Measurements from ENCODE around the gene SLC32A1.

SLC32A1 gene

DNA sequence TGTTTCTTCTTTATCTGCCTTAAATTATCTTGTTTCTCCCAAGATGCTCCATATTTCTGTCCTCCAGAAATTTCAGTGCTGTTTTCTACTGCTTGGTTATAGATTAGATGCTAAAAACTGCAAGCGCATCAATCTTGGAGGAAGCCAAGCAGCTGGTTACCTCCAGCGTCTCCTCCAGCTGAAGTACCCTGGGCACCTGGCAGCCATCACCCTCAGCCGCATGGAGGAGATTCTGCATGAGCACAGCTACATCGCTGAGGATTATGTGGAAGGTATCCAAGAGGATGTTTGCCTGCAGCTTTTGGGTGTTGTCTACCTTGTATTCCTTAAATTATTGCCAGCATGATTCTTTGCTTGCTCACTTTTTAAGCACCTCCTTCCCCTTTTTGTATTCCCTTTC lies 27.7 kb downstream of the SLC32A1 start:
- no peak for DNase-seq (ENCODE audit: low spot score)

DNA sequence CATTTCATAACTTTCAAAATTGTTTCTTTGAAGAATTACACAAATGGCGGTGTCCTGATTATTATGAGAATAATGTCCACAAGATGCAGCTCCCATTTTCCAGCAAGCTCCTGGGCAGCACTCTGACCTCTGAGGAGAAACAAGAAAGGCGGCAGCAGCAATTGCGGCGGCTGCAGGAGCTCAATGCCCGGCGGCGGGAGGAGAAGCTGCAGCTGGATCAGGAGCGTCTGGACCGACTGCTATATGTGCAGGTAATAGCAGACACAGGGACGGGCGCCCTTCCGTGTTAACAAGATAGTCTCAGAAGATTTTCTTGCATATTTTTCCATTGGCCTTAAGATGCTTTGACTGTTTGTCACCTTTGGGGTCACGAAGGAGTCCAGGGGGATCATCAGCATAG lies 30.6 kb downstream of the SLC32A1 start:
- no peak for DNase-seq (ENCODE audit: low spot score)

DNA sequence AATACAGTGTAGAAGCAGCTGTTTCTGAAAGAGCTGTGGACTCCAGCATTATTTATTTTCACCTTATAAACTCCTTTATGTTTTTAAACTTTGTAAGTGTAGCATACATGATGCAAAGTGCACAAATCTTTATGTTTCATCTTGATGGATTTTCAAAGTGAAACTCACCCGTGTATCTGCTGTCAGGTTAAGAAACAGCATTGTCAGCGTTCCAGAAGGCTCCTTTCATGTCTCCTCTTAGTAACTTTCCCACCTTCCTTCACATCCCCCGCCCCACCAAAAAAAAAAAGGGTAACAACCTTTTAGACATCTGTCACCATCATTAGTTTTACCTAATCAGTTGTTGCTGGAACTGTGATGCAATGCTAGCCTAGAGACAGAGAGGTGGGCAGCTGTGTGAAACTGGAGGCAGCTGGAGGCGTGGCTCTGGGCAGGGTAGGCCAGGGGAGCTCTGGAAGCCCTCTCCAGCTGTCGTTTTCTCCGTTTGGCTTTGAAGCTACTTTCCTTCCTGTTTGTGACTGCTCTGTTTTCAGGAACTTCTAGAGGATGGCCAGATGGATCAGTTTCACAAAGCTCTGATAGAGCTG lies 31.1 kb downstream of the SLC32A1 start:
- DNase-seq (ENCODE audit: low spot score), result no peak

DNA sequence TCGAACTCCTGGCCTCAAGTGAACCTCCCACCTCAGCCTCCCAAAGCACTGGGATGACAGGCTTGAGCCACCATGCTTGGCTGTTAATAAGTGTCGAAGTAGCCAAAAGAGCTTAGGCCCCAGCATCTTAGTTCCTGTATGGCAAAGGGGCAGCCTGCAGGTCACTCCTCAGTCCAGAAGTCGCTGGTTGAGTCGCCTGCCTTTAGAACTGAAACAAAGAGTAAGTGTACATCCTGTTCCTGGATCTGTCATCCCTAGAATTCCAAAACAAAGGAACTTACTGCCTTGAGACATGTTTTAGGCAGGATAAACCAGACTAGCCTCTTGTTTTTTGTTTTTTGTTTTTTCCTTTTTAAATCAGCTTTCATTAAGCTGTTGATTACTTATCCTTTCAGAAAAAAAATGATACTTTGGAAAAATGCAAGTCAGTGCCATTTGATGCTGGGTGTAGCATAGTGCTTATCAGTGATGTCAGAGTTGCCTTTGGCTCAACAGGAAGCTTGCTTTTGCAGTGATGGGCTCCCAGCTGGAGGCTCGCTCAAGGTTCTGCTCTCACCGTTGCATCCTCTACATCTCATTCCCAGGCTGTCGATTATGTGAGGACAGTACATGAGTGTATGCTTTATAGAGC lies 33.0 kb downstream of the SLC32A1 start:
- no peak for DNase-seq (ENCODE audit: low spot score)

DNA sequence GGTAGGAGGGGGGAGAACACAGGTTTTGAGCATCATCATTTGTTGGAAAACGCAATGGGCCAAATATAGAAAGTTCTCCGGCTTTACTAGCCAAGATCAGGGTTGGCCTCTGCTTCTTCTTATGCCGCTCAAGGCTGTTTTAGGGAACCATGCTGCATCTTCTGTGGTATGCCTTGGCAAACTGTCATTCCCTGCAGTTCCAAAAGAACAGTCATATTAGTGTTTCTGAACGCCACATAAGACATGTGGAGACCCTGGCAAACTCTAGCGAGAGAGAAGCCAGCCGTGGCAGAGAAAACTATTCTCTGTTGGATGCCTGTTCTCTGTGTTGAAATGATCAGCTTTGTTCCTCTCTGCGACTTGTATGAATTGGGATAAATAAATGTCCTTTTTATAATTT lies 34.8 kb downstream of the SLC32A1 start:
- no peak for DNase-seq (ENCODE audit: low spot score)

DNA sequence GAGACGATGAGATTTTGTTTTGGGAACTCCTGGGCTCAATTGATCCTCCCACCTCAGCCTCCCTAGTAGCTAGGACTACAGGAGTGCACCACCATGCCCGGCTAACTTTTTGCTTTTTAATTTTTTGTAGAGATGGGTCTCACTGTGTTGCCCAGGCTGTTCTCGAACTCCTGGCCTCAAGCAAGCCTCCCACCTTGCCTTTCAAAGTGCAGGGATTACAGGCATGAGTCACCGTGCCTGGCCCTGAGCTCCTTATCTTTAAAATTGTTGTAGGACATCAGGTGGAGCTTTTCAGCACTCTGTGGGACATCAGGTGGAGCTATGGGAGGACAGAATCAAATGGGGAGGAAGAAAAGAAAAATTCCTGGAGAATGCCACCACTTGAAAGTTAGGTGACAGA lies 36.7 kb downstream of the SLC32A1 start:
- DNase-seq (ENCODE audit: low spot score), result no peak

DNA sequence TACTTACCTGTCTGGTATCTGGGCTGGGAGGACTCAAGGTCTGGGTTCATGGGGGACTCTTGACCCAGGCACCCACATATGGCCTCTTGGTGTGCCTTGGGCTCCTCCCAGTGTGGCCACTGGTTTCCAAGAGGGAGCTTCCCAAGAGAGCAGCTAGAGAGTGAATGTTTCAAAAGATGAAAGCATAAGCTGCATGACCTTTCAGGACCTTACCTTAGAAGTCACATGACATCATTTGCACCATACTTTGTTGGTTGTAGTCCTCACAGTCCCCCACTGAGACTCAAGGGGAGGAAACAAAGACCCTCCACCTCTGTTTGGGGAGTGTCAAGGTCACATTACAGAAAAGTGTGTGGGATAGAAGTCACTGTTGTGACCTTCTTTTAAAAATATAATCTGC lies 37.9 kb downstream of the SLC32A1 start:
- no peak for DNase-seq (ENCODE audit: low spot score)

DNA sequence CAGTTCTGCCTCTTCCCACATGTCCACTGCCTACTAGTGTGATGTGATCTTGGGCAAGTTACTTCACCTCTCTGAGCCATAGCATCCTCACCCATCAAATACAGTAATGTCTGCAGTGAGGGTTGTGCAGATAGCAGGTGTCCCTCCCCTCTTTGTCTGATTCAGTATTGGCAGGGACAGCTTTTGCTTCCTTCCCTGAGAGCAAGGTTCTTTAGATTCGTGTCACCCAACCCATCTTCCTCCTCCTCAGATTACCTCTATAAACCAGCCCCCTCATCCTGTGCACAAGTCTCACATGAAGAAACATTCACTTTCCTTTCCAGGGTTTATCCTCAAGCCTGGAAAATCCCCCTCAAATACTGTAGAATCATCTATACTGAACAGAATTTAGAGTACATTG lies 39.3 kb downstream of the SLC32A1 start:
- no peak for DNase-seq (ENCODE audit: low spot score)

DNA sequence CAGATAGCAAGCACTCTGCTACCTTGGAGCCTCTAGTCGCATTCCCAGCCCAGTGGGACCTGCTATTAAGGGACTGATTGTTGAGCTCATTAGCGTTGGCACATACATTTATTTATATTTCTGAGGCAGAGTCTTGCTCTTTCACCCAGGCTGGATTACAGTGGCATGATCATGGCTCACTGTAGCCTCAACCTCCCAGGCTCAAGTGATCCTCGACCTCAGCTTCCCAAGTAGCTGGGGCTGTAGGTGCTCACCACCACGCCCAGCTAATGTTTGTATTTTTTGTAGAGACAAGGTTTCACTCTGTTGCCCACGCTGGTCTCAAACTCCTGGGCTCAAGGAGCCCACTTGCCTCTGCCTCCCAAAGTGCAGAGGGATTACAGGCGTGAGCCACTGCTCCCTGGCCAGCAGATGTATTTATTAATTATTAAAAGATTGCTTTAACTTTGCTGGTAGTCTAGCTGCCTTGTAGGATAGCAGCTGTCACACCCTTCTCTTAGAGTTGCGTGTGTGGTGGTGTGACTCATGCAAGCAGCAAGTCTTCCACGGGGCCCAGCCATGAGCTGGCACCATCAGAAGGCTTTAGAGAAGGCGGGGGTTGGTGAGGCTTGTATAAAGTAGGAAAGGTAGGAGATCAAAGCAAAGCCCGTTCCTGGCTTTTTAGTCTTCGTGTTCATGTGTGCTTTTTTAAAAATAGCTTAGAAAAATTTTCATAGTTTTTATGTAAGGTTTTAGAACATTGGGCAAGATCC lies 40.5 kb downstream of the SLC32A1 start:
- DNase-seq (ENCODE audit: low spot score), result peak; percentile 97

DNA sequence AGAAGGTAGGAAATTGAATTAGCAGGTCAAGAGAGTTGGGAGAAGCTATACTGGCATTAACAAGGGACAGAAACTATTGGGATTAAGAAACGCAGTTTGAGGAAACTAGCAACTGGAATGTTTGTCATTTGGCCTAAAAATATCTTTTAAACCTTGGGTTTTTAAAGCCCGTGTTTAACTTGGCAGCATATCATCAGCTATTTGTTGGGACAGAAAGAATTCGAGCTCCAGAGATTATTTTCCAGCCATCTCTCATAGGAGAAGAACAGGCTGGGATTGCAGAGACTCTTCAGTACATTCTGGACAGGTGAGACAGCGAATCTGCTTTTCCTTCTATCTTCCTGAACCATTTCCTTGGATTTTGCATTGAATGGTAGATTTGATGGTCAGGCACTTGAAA lies 41.8 kb downstream of the SLC32A1 start:
- no peak for DNase-seq (ENCODE audit: low spot score)

DNA sequence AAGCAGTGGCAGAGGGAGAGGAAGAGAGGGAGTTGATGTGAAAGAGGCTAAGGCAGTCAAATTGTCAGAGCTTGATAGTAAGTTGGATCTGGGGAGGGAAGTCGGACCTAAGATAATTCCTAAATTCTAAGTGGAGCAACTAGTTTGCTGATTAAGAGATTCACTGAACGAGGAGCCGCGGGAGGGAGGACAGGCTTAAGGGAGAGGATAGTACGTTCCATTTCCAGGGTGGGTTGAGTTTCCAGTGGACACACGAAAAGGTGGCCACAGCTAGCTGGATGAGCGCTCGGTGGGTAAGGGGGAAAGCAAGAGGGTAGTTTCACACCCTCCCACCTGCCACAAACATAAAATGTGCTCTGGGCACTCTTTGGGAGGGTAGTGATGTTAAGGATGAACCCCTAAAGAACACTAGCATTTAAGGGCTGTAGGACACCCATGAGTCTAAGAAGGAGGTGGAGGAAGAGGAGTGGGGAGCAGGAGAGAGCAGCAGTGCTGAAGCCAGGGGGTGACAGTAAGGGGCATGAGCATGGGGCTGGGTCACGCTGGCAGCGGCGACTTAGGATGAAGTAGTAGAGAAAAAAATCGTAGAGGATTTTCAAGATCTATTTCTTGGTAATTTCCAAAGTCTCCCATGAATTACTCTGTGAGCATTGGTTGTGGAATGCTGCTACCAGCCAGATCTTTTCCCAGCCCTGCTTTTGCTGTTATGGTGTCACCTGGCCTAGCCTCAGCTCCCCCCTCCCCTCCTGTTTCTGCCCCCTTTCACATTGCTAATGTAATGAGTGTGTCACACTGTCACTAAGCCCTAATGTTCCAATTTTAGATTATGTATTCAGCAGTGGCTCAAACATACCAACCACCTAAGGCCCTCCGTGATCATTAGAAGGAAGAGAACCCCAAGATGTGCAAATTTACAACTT lies 45.4 kb downstream of the SLC32A1 start:
- DNase-seq (ENCODE audit: low spot score), result no peak

DNA sequence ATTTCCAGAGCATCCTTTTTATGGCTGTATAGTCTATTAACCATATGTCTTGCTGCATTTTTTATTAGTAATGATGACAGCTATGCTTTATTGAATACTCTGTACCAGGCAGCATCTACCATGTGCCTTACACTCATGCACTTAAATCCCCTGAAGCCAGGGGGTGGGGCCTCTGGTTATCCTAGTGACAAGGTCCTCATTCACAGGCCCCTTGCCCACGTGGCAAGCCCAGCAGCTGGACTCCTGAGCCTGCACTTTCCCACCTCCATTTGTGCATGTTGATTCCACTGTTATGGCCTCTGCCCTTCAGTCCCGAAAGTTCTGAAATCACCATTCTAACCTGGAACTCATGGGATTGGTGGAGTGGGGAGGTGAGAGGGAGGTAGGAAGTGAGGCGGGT lies 46.3 kb downstream of the SLC32A1 start:
- no peak for DNase-seq (ENCODE audit: low spot score)

DNA sequence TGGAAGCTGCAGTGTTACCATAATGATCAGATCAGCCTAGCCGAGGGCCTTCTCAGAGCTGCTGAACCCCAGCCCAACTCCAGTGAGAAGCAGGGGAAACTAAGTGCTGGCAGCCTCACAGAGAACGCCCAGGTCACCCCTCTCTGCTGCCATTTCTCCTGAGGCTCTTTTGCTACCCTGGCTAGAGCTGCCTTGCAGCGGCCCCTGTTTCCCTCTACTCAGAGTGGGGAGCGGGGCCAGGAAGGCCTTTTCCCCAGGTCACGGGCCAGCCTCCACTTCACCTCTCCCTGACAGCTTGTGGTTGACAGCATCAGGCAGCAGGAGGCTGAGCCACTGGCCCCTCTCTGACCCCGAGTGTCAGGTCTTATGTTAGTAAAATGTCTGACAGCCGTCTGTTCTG lies 46.7 kb downstream of the SLC32A1 start:
- DNase-seq (ENCODE audit: low spot score), result no peak

DNA sequence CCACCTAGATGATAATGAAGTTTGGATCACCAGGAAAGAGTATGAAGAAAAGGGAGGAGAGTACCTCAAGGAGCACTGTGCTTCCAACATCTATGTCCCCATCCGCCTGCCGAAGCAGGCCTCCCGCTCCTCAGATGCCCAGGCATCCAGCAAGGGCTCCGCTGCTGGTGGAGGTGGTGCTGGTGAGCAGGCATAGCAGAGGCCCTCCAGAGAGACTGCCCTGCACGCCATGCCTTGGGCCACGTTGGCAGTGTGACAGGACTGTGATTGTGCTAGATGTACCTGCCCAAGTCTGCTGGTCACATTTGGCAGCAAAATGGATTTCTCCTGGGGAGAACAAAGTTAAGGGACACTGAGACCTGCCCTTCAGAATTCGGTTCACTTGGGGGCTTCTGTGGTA lies 47.3 kb downstream of the SLC32A1 start:
- no peak for DNase-seq (ENCODE audit: low spot score)

DNA sequence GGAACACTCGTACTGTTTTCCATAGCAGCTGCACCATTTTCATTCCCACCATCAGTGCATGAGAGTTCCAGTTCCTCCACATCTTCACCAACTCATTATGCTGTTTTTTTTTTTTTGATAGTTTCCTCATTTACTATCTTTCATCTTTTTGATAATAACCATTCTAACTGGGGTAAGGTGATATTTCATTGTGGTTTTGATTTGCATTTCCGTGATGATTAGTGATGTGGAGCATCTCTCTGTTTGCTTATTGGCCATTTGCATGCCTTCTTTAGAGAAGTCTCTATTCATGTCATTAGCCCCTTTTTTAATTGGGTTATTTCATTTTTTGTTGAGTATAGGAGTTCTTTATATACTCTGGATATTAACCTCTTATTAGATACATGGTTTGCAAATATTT lies 49.9 kb downstream of the SLC32A1 start:
- DNase-seq (ENCODE audit: low spot score), result no peak

DNA sequence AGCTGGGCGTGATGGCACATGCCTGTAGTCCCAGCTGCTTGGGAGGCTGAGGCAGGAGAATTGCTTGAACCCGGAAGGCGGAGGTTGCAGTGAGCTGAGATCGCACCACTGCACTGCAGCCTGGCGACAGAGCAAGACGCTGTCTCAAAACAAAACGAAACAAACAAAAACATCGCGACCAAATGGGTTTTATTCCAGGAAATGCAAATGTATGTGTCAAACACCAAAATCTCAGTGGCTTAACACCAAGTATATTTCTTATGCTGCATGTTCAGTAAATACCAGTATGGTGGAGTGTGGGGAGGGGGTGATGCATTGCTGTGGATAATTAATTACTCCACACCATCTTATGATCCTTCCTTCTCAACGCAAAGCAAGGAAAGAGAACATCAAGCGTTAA lies 52.1 kb downstream of the SLC32A1 start:
- DNase-seq (ENCODE audit: low spot score), result no peak
